ENCODE measurements around the gene WDTC1. TPM values are rescaled to one million over a fixed set of nuclear protein-coding genes. Genes with fewer than 3 reads are reported as not detected.

WDTC1 gene
- total and polyA plus RNA-seq, 2 of the 8 experiments (the other 6 are each of a cell fraction or from before 2014, with no cell fraction given), result 7.5 to 18.7 TPM

DNA sequence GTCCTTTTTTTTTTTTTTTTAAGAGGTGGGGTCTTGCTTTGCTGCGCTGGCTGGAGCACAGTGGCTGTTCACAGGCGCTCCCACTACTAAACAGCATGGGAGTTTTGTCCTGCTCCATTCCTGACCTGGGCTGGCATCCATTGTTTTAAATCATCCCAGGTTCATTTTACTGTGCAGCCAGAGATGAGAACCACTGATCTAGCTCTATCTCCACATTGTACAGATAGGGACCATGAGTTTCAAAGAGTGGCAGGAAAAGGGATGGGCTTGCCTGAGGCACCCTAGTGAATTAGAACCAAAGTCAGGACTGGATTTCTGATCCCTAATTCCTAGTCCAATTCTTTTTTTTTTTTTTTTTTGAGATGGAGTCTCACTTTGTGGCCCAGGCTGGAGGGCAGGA, 80.3 kb downstream of the WDTC1 start:
- no peak overlapping the region for H4K91ac ChIP-seq (replicated peaks; ENCODE audit: insufficient read length, low read length)
- no peak overlapping the region for H3K4ac ChIP-seq (replicated peaks; ENCODE audit: insufficient read length, low read depth, low read length)
- H3K79me1 ChIP-seq (ENCODE audit: low read depth, low read length), result no peaks in the 10 kb centered on the region
- TF ChIP-seq NRF1 (IDR thresholded peaks at IDR 0.05; ENCODE audit: low read depth, low read length) (no peak), JUN (IDR thresholded peaks at IDR 0.05; ENCODE audit: low read depth, low read length) (no peak), RXRA (IDR thresholded peaks at IDR 0.05; ENCODE audit: insufficient read depth, low read depth, low read length) (no peak), SUZ12 (IDR thresholded peaks at IDR 0.05; ENCODE audit: low read length) (no peak), CHD2 (IDR thresholded peaks at IDR 0.05; ENCODE audit: low read length) (no peak), SP4 (IDR thresholded peaks at IDR 0.05; ENCODE audit: low read length) (no peak), POLR2A (IDR thresholded peaks at IDR 0.05; ENCODE audit: control extremely low read depth in 1 of 2, low read depth in 2 of 2, low read length in 2 of 2) (no peak), ZNF274 (IDR thresholded peaks at IDR 0.05; ENCODE audit: borderline replicate concordance, extremely low read depth, low read length) (no peak), TEAD4 (IDR thresholded peaks at IDR 0.05; ENCODE audit: low read depth, low read length) (no peak)
- H3K27ac ChIP-seq (ENCODE audit: low read depth, low read length), result no peak overlapping the region
- no peak overlapping the region for H2BK20ac ChIP-seq (ENCODE audit: low read length)
- H3K4me1 ChIP-seq (replicated peaks in 1 of 4; ENCODE audit: control insufficient read depth in 3 of 4, insufficient read depth in 4 of 4, low read length in 3 of 4), result 0 out of 7 replicates have a peak, but pooled peaks cover 0 to 2% (median 0%) of the 10 kb centered on the region in 4 experiments
- H2BK120ac ChIP-seq (replicated peaks; ENCODE audit: low read depth, low read length), result no peak overlapping the region
- CTCF ChIA-PET (ENCODE audit: partially characterized antibody), result interaction anchor here (0.6 to 13.1 kb wide), 4 partner anchors 8 to 114 kb away, joined by 3 to 202 read pairs (median 4); partner anchors contain the start of gene FCN3
- no peak overlapping the region for H3K56ac ChIP-seq (replicated peaks; ENCODE audit: insufficient read length, low read depth, low read length)
- no peaks in the 10 kb centered on the region for H3K36me3 ChIP-seq (ENCODE audit: control insufficient read depth in 2 of 4, insufficient read depth in 4 of 4, low read length in 3 of 4)
- H2BK12ac ChIP-seq (ENCODE audit: low read depth, low read length), result no peak overlapping the region
- POLR2A ChIA-PET (ENCODE audit: partially characterized antibody), result interaction anchor here (0.7 to 1.5 kb wide), 3 partner anchors 8 to 302 kb away, joined by 3 to 6 read pairs (median 3); no protein-coding TSS in a partner anchor
- H4K5ac ChIP-seq (ENCODE audit: insufficient read length, low read depth, low read length), result no peak overlapping the region
- H2BK15ac ChIP-seq (ENCODE audit: low read length), result no peak overlapping the region
- no peaks in the 10 kb centered on the region for H3K23me2 ChIP-seq (ENCODE audit: low read depth, low read length)
- no peak overlapping the region; the same call in 1 of the 2 replicates for H2AFZ ChIP-seq (ENCODE audit: low read length)
- WGBS, 2 experiments (ENCODE audit: extremely low coverage in 1 of 2, insufficient coverage in 1 of 2, insufficient read length in 1 of 2, insufficient replicate concordance in 2 of 2, low coverage in 1 of 2, low lambda C conversion rate in 2 of 2, missing lambda C conversion rate in 1 of 2), result 100% methylated on average over 2 of the region's 2 CpGs; no CpG with 5 or more reads in 1 of the 2 experiments
- no peaks in the 10 kb centered on the region for H3K79me2 ChIP-seq (ENCODE audit: control insufficient read depth in 1 of 2, insufficient read depth in 2 of 2, low read length in 2 of 2)
- DNase-seq (ENCODE audit: low read depth in 1 of 2, low spot score in 2 of 2) (no peak), FAIRE-seq (no peak)
- no peak overlapping the region for H3K14ac ChIP-seq (ENCODE audit: insufficient read length)
- H3K4me2 ChIP-seq (ENCODE audit: insufficient read depth in 1 of 2, low read depth in 2 of 2, low read length in 2 of 2), result no peak overlapping the region
- no peak overlapping the region for H2BK5ac ChIP-seq (ENCODE audit: low read depth, low read length)
- no peak overlapping the region for H3K18ac ChIP-seq (ENCODE audit: extremely low read depth, low read length)
- H4K8ac ChIP-seq (ENCODE audit: extremely low read depth, insufficient read depth, low read length), result no peak overlapping the region
- no peak overlapping the region for H3K23ac ChIP-seq (ENCODE audit: insufficient read length)
- no peaks in the 10 kb centered on the region for H3K9me3 ChIP-seq (ENCODE audit: insufficient read depth in 2 of 2, low read depth in 1 of 2, low read length in 1 of 2)
- H3K27me3 ChIP-seq (replicated peaks in 1 of 4; ENCODE audit: control insufficient read depth in 3 of 4, extremely low read depth in 1 of 4, insufficient read depth in 3 of 4, low read length in 3 of 4), result peaks cover 0 to 3% (median 0%) of the 10 kb centered on the region in 4 experiments; a peak in 1 of 7 replicates
- no peak overlapping the region for H3K4me3 ChIP-seq (ENCODE audit: extremely low read depth in 1 of 4, insufficient read depth in 2 of 4, low read depth in 3 of 4, low read length in 4 of 4)
- no peak overlapping the region for H3K9ac ChIP-seq (replicated peaks in 1 of 4; ENCODE audit: extremely low read depth in 1 of 4, low read depth in 3 of 4, low read length in 3 of 4)
- no peaks in the 10 kb centered on the region for H4K20me1 ChIP-seq (replicated peaks in 1 of 2; ENCODE audit: control insufficient read depth in 1 of 2, insufficient read depth in 2 of 2, low read length in 2 of 2)
- no peak overlapping the region for H2AK5ac ChIP-seq (ENCODE audit: low read depth, low read length)
